H1 (cell line): Measurements from ENCODE around the gene RGR. TPM values are rescaled to one million over a fixed set of nuclear protein-coding genes. Genes with fewer than 3 reads are reported as not detected.

Experiments used
- CTCF ChIA-PET: fragments of 300-600 bp; sonication (Branson Sonifier 250); formaldehyde crosslinking; loops from one replicate; lab custom pipeline; 2021; ENCODE audit not compliant: partially characterized antibody; lab: Charles Lee
- POLR2A ChIA-PET: fragments of 300-600 bp; sonication (Branson Sonifier 250); formaldehyde crosslinking; loops from one replicate; lab custom pipeline; 2021; ENCODE audit warnings: inconsistent platforms; ENCODE audit not compliant: partially characterized antibody; lab: Charles Lee
- DNase-seq, 2 experiments: peaks; one replicate each; pipeline versions ENCODE4 v3.0.0 to v3.0.0-alpha.2; 2010 to 2022; ENCODE audit warnings: low spot score in 2 of 2, low read depth in 1 of 2, mixed read lengths in 1 of 2
- FAIRE-seq: peaks from 2 replicates; lab custom pipeline; 2011; peaks lifted over from hg19 to GRCh38; lab: Jason Lieb, UNC
- H2AFZ ChIP-seq: 2 replicates; pipeline ENCODE4 v1.8.1; 2012; ENCODE audit warnings: low read length, inconsistent platforms
- H2AK5ac ChIP-seq: 2 replicates; pipeline ENCODE4 v1.6.1; 2013; ENCODE audit warnings: low read depth, low read length
- H2BK120ac ChIP-seq: replicated peaks from 2 replicates; pipeline ENCODE3; 2013; ENCODE audit warnings: low read depth, low read length, inconsistent platforms
- H2BK12ac ChIP-seq: 2 replicates; pipeline ENCODE4 v1.6.1; 2013; ENCODE audit warnings: low read depth, low read length
- H2BK15ac ChIP-seq: 2 replicates; pipeline ENCODE4 v1.6.1; 2013; ENCODE audit warnings: low read length
- H2BK20ac ChIP-seq: 2 replicates; pipeline ENCODE4 v1.6.1; 2013; ENCODE audit warnings: low read length
- H2BK5ac ChIP-seq: 2 replicates; pipeline ENCODE4 v1.6.1; 2013; ENCODE audit warnings: low read depth, low read length
- H3K14ac ChIP-seq: 2 replicates; pipeline ENCODE4 v1.6.1; 2013; ENCODE audit warnings: inconsistent platforms; ENCODE audit not compliant: insufficient read length
- H3K18ac ChIP-seq: 2 replicates; pipeline ENCODE4 v1.6.1; 2013; ENCODE audit warnings: low read length; ENCODE audit errors: extremely low read depth
- H3K23ac ChIP-seq: 2 replicates; pipeline ENCODE4 v1.6.1; 2013; ENCODE audit warnings: inconsistent platforms; ENCODE audit not compliant: insufficient read length
- H3K23me2 ChIP-seq: 2 replicates; pipeline ENCODE4 v1.6.1; 2013; ENCODE audit warnings: low read depth, low read length
- H3K27ac ChIP-seq: 2 replicates; pipeline ENCODE4 v1.6.1; 2011; ENCODE audit warnings: low read depth, low read length, inconsistent platforms
- H3K27me3 ChIP-seq, 4 experiments: replicated peaks in 1 of 4; 1 replicate in 1 of 4; 2 replicates in 3 of 4; pipeline versions ENCODE4 v1.6.1 to v1.8.1; 2011 to 2013; ENCODE audit warnings: low read length in 3 of 4, mild to moderate bottlenecking in 3 of 4, inconsistent platforms in 2 of 4, mixed read lengths in 2 of 4, moderate library complexity in 1 of 4; ENCODE audit not compliant: control insufficient read depth in 3 of 4, insufficient read depth in 3 of 4; ENCODE audit errors: extremely low read depth in 1 of 4
- H3K36me3 ChIP-seq, 4 experiments: 2 replicates each; pipeline versions ENCODE4 v1.6.1 to v1.8.1; 2011 to 2013; ENCODE audit warnings: mild to moderate bottlenecking in 4 of 4, low read length in 3 of 4, moderate library complexity in 2 of 4, control low read depth in 1 of 4, inconsistent platforms in 1 of 4; ENCODE audit not compliant: insufficient read depth in 4 of 4, control insufficient read depth in 2 of 4
- H3K4ac ChIP-seq: replicated peaks from 2 replicates; pipeline ENCODE3; 2013; ENCODE audit warnings: low read length, low read depth, mixed read lengths, inconsistent platforms; ENCODE audit not compliant: insufficient read length
- H3K4me1 ChIP-seq, 4 experiments: replicated peaks in 1 of 4; 1 replicate in 1 of 4; 2 replicates in 3 of 4; pipeline versions ENCODE4 v1.6.1 to v1.8.1; 2011 to 2013; ENCODE audit warnings: low read length in 3 of 4, inconsistent platforms in 2 of 4, mixed read lengths in 1 of 4; ENCODE audit not compliant: insufficient read depth in 4 of 4, control insufficient read depth in 3 of 4
- H3K4me2 ChIP-seq, 2 experiments: 2 replicates each; pipeline versions ENCODE4 v1.6.1 to v1.8.1; 2011 to 2013; ENCODE audit warnings: low read depth in 2 of 2, low read length in 2 of 2, control low read depth in 1 of 2, inconsistent platforms in 1 of 2, mild to moderate bottlenecking in 1 of 2; ENCODE audit not compliant: insufficient read depth in 1 of 2
- H3K4me3 ChIP-seq, 4 experiments: fragments of 200-600, 300-600 bp in 1 of 4; sonication (generic), shearing (Covaris generic), sonication (Bioruptor Twin) in 1 of 4; 2 replicates each; pipeline versions ENCODE4 v1.5.1 to v1.8.1; 2011 to 2016; ENCODE audit warnings: low read length in 4 of 4, low read depth in 3 of 4, control low read depth in 2 of 4, inconsistent platforms in 2 of 4, mild to moderate bottlenecking in 2 of 4, mixed read lengths in 1 of 4, moderate library complexity in 1 of 4; ENCODE audit not compliant: insufficient read depth in 2 of 4; ENCODE audit errors: extremely low read depth in 1 of 4
- H3K56ac ChIP-seq: replicated peaks from 2 replicates; pipeline ENCODE3; 2013; ENCODE audit warnings: low read depth, mild to moderate bottlenecking, mixed read lengths, low read length, inconsistent platforms; ENCODE audit not compliant: insufficient read length
- H3K79me1 ChIP-seq: 2 replicates; pipeline ENCODE4 v1.6.1; 2013; ENCODE audit warnings: low read depth, low read length, control low read depth
- H3K79me2 ChIP-seq, 2 experiments: 2 replicates each; pipeline versions ENCODE4 v1.6.1 to v1.8.1; 2012 to 2013; ENCODE audit warnings: low read length in 2 of 2, mild to moderate bottlenecking in 2 of 2, inconsistent platforms in 1 of 2; ENCODE audit not compliant: insufficient read depth in 2 of 2, control insufficient read depth in 1 of 2
- H3K9ac ChIP-seq, 4 experiments: replicated peaks in 1 of 4; 1 replicate in 1 of 4; 2 replicates in 3 of 4; pipeline versions ENCODE4 v1.6.1 to v1.8.1; 2011 to 2013; ENCODE audit warnings: low read depth in 3 of 4, low read length in 3 of 4, control low read depth in 2 of 4, mild to moderate bottlenecking in 2 of 4, moderate library complexity in 2 of 4, inconsistent platforms in 1 of 4; ENCODE audit errors: extremely low read depth in 1 of 4
- H3K9me3 ChIP-seq, 2 experiments: 2 replicates each; pipeline versions ENCODE4 v1.6.1 to v1.8.1; 2012 to 2013; ENCODE audit warnings: mild to moderate bottlenecking in 2 of 2, moderate library complexity in 2 of 2, control low read depth in 1 of 2, inconsistent platforms in 1 of 2, low read depth in 1 of 2, low read length in 1 of 2, mixed read lengths in 1 of 2; ENCODE audit not compliant: insufficient read depth in 2 of 2
- H4K20me1 ChIP-seq, 2 experiments: replicated peaks in 1 of 2; 2 replicates each; pipeline versions ENCODE3 to v1.8.1; 2011 to 2013; ENCODE audit warnings: inconsistent platforms in 2 of 2, low read length in 2 of 2, mild to moderate bottlenecking in 1 of 2; ENCODE audit not compliant: insufficient read depth in 2 of 2, control insufficient read depth in 1 of 2
- H4K5ac ChIP-seq: 2 replicates; pipeline ENCODE4 v1.6.1; 2013; ENCODE audit warnings: low read length, low read depth, mixed read lengths, inconsistent platforms; ENCODE audit not compliant: insufficient read length
- H4K8ac ChIP-seq: 2 replicates; pipeline ENCODE4 v1.8.0; 2013; ENCODE audit warnings: mild to moderate bottlenecking, moderate library complexity, low read length, inconsistent platforms; ENCODE audit not compliant: insufficient read depth; ENCODE audit errors: extremely low read depth
- H4K91ac ChIP-seq: replicated peaks from 2 replicates; pipeline ENCODE3; 2013; ENCODE audit warnings: low read length, mixed read lengths, inconsistent platforms; ENCODE audit not compliant: insufficient read length
- POU5F1 ChIP-seq: IDR thresholded peaks from 2 replicates; pipeline ENCODE4 v1.6.1; 2011; ENCODE audit warnings: low read depth, mild to moderate bottlenecking, low read length, moderate library complexity
- RFX5 ChIP-seq: IDR thresholded peaks from 2 replicates; pipeline ENCODE4 v1.6.1; 2011; ENCODE audit warnings: low read depth, low read length, improper control_type of control experiment, borderline replicate concordance
- WGBS, 2 experiments: shearing (Covaris generic) in 1 of 2; methylation state at CpG; one replicate each; pipeline versions ENCODE4 v1.1.6 to v1.1.7; 2013 to 2015; ENCODE audit warnings: low lambda C conversion rate in 2 of 2, mixed read lengths in 2 of 2, inconsistent platforms in 1 of 2, low coverage in 1 of 2, missing lambda C conversion rate in 1 of 2; ENCODE audit not compliant: insufficient replicate concordance in 2 of 2, insufficient coverage in 1 of 2, insufficient read length in 1 of 2; ENCODE audit errors: extremely low coverage in 1 of 2, missing lambda C conversion rate in 1 of 2; 5-methylcytosine and 5-hydroxymethylcytosine counted together
- polyA plus RNA-seq, 7 experiments: library from polyadenylated mRNA; depleted of rRNA in 3 of 7; stranded (reverse) in 5 of 7; unstranded in 2 of 7; fragments of >200 nt in 5 of 7; fragments of 200-250 nt in 2 of 7; gene quantifications; 1 replicate in 5 of 7; 2 replicates in 1 of 7; 4 replicates in 1 of 7; pipeline versions ENCODE4 v1.2.1 to v1.2.3, GENCODE V29; 2011 to 2013; ENCODE audit warnings: missing spikeins in 2 of 7, mixed read lengths in 2 of 7
- total RNA-seq: library from RNA; stranded (reverse); fragmentation: NEBNext Ultra II Directional; extraction: Animal tissue kit (Norgen Biotek cat#: 25700); gene quantifications from 2 replicates; pipeline ENCODE4 v1.2.1, GENCODE V29; 2021

RGR gene
- total and polyA plus RNA-seq, 2 of the 8 experiments (the other 6 are each of a cell fraction or from before 2014, with no cell fraction given) = not detected

- no peaks in the 10 kb centered on the region for H3K79me2 ChIP-seq
- H3K18ac ChIP-seq = no peak within 1 kb of the TSS
- no peak within 1 kb of the TSS for H2BK20ac ChIP-seq
- H4K5ac ChIP-seq = no peak within 1 kb of the TSS
- H3K4me1 ChIP-seq = peaks cover 0 to 2% (median 0%) of the 10 kb centered on the region in 4 experiments; a peak in 3 of 7 replicates
- H3K4ac ChIP-seq = no peak within 1 kb of the TSS
- peak within 1 kb of the TSS; percentile 64 for H4K8ac ChIP-seq
- no peaks in the 10 kb centered on the region for H3K79me1 ChIP-seq
- H2BK5ac ChIP-seq = no peak within 1 kb of the TSS
- FAIRE-seq (no peak), DNase-seq (no peak)
- 92% methylated on average over 13 of the region's 13 CpGs; no CpG with 5 or more reads in 1 of the 2 experiments for WGBS, 2 experiments
- POLR2A ChIA-PET = no interaction called here
- TF ChIP-seq POU5F1 (no peak), RFX5 (no peak)
- CTCF ChIA-PET = interaction anchor here (1.0 to 11.2 kb wide), 4 partner anchors 14 to 299 kb away, joined by 4 to 102 read pairs (median 7); no protein-coding TSS in a partner anchor
- H3K4me3 ChIP-seq = no peak within 1 kb of the TSS
- H4K20me1 ChIP-seq = no peaks in the 10 kb centered on the region
- H3K23ac ChIP-seq = no peak within 1 kb of the TSS
- no peak within 1 kb of the TSS for H3K4me2 ChIP-seq
- no peak within 1 kb of the TSS for H2AFZ ChIP-seq
- no peak within 1 kb of the TSS for H2BK15ac ChIP-seq
- no peak within 1 kb of the TSS for H3K27ac ChIP-seq
- H2BK12ac ChIP-seq = no peak within 1 kb of the TSS
- H3K14ac ChIP-seq = no peak within 1 kb of the TSS
- no peak within 1 kb of the TSS for H4K91ac ChIP-seq
- H3K36me3 ChIP-seq = no peaks in the 10 kb centered on the region
- H3K56ac ChIP-seq = no peak within 1 kb of the TSS
- no peak within 1 kb of the TSS for H3K9ac ChIP-seq
- no peaks in the 10 kb centered on the region for H3K9me3 ChIP-seq
- no peak within 1 kb of the TSS for H2BK120ac ChIP-seq
- H3K23me2 ChIP-seq = no peaks in the 10 kb centered on the region; the same call in 1 of the 2 replicates
- no peak within 1 kb of the TSS for H2AK5ac ChIP-seq
- H3K27me3 ChIP-seq = peaks cover 0 to 10% (median 7%) of the 10 kb centered on the region in 4 experiments; a peak in 5 of 7 replicates
Observed at GRCh38 chr10:84241185-84241790, 3.6 kb upstream of the RGR start, which contains the start of gene LRIT1. LRIT1 (minus strand) TSS chr10:84241546; CDS start chr10:84241439, 107 bp downstream.
